Sigmoid colon (tissue), 7 donors: Measurements from ENCODE around the gene NKAP. TPM values are rescaled to one million over a fixed set of nuclear protein-coding genes. Genes with fewer than 3 reads are reported as not detected.

Source experiments
- DNase-seq: peaks from one replicate; pipeline ENCODE4 v3.0.0-alpha.2; 2019
- H3K27ac ChIP-seq, 4 donors: fragments of 200-600 bp; sonication (generic); one replicate each; pipeline ENCODE4 v1.5.1; 2016 to 2019; ENCODE audit warnings: mild to moderate bottlenecking in 1 of 4
- H3K27me3 ChIP-seq, 3 donors: fragments of 200-600 bp; sonication (generic); one replicate each; pipeline ENCODE4 v1.5.1; 2019; ENCODE audit warnings: mild to moderate bottlenecking in 1 of 3
- H3K36me3 ChIP-seq, 4 donors: fragments of 200-600 bp; sonication (generic); one replicate each; pipeline ENCODE4 v1.5.1; 2016 to 2019
- H3K4me1 ChIP-seq, 4 donors: fragments of 200-600 bp; sonication (generic); one replicate each; pipeline ENCODE4 v1.5.1; 2017 to 2019
- H3K4me3 ChIP-seq, 4 donors: fragments of 200-600 bp; sonication (generic); one replicate each; pipeline ENCODE4 v1.5.1; 2017 to 2019; ENCODE audit warnings: mild to moderate bottlenecking in 2 of 4, moderate library complexity in 1 of 4
- H3K9me3 ChIP-seq, 4 donors: fragments of 200-600 bp in 3 of 4; sonication (generic) in 3 of 4; one replicate each; pipeline versions ENCODE4 v1.5.1 to v1.6.1; 2013 to 2019
- EP300 ChIP-seq, 4 donors: sonication (generic); formaldehyde crosslinking; IDR thresholded peaks; one replicate each; pipeline ENCODE4 v1.6.1; 2017; ENCODE audit warnings: antibody characterized with exemption in 4 of 4
- POLR2A ChIP-seq, 2 donors: fragments of 450-650 bp; IDR thresholded peaks; one replicate each; pipeline ENCODE4 v1.6.1; 2016; ENCODE audit warnings: antibody characterized with exemption in 2 of 2, mild to moderate bottlenecking in 2 of 2, moderate library complexity in 2 of 2
- POLR2AphosphoS5 ChIP-seq, 4 donors: sonication (generic); formaldehyde crosslinking; IDR thresholded peaks; one replicate each; pipeline ENCODE4 v1.6.1; 2017; ENCODE audit warnings: antibody characterized with exemption in 4 of 4
- WGBS, 2 donors: extraction: QIAGEN DNeasy Blood & Tissue Kit; methylation state at CpG; one replicate each; pipeline ENCODE4 v1.1.7; 2013; 5-methylcytosine and 5-hydroxymethylcytosine counted together
- intact Hi-C: fragments of 100-400 bp; cut with DNase I; formaldehyde crosslinking; loops from one replicate; pipeline ENCODE4 v1.15.1; 2023
- polyA plus RNA-seq, 3 donors: library from polyadenylated mRNA; stranded (reverse); fragments of 200-250 nt; gene quantifications; one replicate each; pipeline ENCODE4 v1.2.3, GENCODE V29; 2013
- total RNA-seq, 4 donors: library from RNA; depleted of rRNA; stranded (reverse); fragments of >200 nt; gene quantifications; one replicate each; pipeline ENCODE4 v1.1.0, GENCODE V29; 2016
- TF ChIP-seq, protein P1 (sequence below), 4 experiments: fragments of 450-650 bp in 3 of 4; fragments of 200-600 bp in 1 of 4; IDR thresholded peaks; one replicate each; pipeline ENCODE4 v1.5.1; 2016 to 2019; ENCODE audit warnings: antibody characterized with exemption in 4 of 4, mild to moderate bottlenecking in 3 of 4, moderate library complexity in 2 of 4
- donor health status: healthy with polysubstance abuse.
- donor health status: Bipolar disorder and iron deficiency.
- donor health status: healthy.

NKAP gene
- total and polyA plus RNA-seq, 7 donors = 3.6 to 7.8 (median 5.3) TPM

- Histone ChIP-seq H3K27ac (no peak overlapping the region), H3K4me3 (peak overlapping the region in 3 of 4 donors; percentile 14 to 39 (median 35)), H3K27me3 (no peaks in the 10 kb centered on the region), H3K4me1 (peaks cover 0 to 4% (median 0%) of the 10 kb centered on the region in 4 donors), H3K36me3 (no peaks in the 10 kb centered on the region), H3K9me3 (no peaks in the 10 kb centered on the region)
- TF ChIP-seq POLR2AphosphoS5 (IDR thresholded peaks at IDR 0.05) = no peak
- TF ChIP-seq, protein P1, sequence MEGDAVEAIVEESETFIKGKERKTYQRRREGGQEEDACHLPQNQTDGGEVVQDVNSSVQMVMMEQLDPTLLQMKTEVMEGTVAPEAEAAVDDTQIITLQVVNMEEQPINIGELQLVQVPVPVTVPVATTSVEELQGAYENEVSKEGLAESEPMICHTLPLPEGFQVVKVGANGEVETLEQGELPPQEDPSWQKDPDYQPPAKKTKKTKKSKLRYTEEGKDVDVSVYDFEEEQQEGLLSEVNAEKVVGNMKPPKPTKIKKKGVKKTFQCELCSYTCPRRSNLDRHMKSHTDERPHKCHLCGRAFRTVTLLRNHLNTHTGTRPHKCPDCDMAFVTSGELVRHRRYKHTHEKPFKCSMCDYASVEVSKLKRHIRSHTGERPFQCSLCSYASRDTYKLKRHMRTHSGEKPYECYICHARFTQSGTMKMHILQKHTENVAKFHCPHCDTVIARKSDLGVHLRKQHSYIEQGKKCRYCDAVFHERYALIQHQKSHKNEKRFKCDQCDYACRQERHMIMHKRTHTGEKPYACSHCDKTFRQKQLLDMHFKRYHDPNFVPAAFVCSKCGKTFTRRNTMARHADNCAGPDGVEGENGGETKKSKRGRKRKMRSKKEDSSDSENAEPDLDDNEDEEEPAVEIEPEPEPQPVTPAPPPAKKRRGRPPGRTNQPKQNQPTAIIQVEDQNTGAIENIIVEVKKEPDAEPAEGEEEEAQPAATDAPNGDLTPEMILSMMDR (IDR thresholded peaks at IDR 0.05) = peak in 3 of 4 experiments; percentile 15 to 27 (median 18)
- peak; percentile 70 for DNase-seq
- intact Hi-C loops = no loop called here
- WGBS, 2 donors = 9 to 16% methylated on average over 40 of the region's 40 CpGs
Measured at GRCh38 chrX:119887721-119888425, 55.7 kb downstream of the NKAP start.

- no peak for TF ChIP-seq POLR2A (IDR thresholded peaks at IDR 0.05)
- TF ChIP-seq, protein P1 (IDR thresholded peaks at IDR 0.05) = no peak
- no peak for TF ChIP-seq EP300 (IDR thresholded peaks at IDR 0.05)
- TF ChIP-seq POLR2AphosphoS5 (IDR thresholded peaks at IDR 0.05) = no peak
- H3K36me3 ChIP-seq = no peaks in the 10 kb centered on the region
- DNase-seq = peak; percentile 9
- peaks cover 0 to 4% (median 0%) of the 10 kb centered on the region in 4 donors for H3K4me1 ChIP-seq
- no peaks in the 10 kb centered on the region for H3K9me3 ChIP-seq
- H3K27ac ChIP-seq = no peak overlapping the region
- intact Hi-C loops = no loop called here
- 38 to 79% methylated on average over 11 of the region's 11 CpGs for WGBS, 2 donors
- no peaks in the 10 kb centered on the region for H3K27me3 ChIP-seq
- no peak overlapping the region for H3K4me3 ChIP-seq
Measured at GRCh38 chrX:119885554-119886428, 57.8 kb downstream of the NKAP start.

DNA sequence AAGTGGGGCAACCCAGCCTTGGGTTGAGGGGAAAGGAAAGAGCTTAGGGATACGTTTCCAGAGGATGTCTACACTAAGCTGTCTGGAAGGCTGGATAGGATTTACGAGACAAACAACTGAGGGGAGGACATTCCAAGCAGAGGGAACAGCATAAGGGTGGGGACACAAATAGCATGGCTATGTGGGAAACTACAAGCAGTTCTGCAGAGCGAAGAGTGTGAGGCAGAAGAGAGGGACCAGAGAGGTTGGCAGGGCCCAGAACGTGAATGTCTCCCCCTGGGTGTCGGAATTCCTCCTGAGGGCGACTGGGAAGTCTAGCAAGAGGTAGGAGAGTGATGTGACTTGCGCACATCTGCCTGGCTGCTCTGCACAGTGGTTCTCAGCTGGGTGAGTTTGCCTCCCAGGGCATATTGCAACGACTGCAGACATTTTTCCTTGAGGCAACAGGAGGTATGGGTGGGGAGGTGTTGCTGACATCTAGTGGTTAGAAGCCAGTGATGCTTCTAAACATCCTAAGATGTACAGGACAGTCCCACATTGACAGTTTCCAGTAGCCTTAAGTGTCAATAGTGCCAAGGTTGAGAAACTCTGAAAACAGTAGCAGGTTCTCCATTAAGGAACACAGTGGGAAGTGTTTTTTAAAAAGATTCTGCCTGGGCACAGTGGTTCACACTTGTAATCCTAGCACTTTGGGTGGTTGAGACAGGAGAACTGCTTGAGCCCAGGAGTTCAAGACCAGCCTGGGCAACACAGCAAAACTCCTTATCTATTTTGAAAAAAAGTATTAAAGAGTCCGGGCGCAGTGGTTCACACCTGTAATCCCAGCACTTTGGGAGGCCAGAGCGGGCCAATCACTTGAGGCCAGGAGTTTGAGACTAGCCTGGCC, 62.8 kb downstream of the NKAP start:
- TF ChIP-seq POLR2A (IDR thresholded peaks at IDR 0.05) = no peak
- TF ChIP-seq POLR2AphosphoS5 (IDR thresholded peaks at IDR 0.05) = no peak
- no peak for TF ChIP-seq EP300 (IDR thresholded peaks at IDR 0.05)
- TF ChIP-seq, protein P1 (IDR thresholded peaks at IDR 0.05) = peak; percentile 10 to 43 (median 26)
- Histone ChIP-seq H3K27ac (peak overlapping the region in 1 of 4 donors; percentile 14), H3K27me3 (no peaks in the 10 kb centered on the region), H3K36me3 (peaks cover 0 to 15% (median 2%) of the 10 kb centered on the region in 4 donors), H3K9me3 (no peaks in the 10 kb centered on the region), H3K4me3 (no peak overlapping the region), H3K4me1 (no peaks in the 10 kb centered on the region)
- no peak for DNase-seq
- 54 to 67% methylated on average over 11 of the region's 11 CpGs for WGBS, 2 donors
- intact Hi-C loops = no loop called here

DNA sequence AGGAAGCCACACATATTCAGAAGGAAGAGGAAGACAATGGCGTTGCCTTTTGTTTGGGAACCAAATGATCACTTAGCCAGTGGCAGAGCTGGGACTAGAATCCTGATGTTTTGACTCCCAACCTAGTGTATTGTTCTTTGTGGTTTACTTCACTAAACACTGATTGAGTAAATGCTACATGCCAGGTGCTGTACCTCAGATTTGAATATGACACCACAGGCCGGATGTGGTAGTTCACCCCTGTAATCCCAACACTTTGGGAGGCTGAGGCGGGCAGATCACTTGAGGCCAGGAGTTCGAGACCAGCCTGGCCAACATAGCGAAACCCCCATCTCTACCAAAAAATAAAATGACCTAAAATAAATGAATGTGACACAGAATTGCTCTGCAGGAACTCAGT, 63.5 kb downstream of the NKAP start:
- no peak overlapping the region for H3K4me3 ChIP-seq
- DNase-seq = no peak
- H3K4me1 ChIP-seq = no peaks in the 10 kb centered on the region
- H3K27ac ChIP-seq = no peak overlapping the region
- no peaks in the 10 kb centered on the region for H3K27me3 ChIP-seq
- intact Hi-C loops = no loop called here
- H3K36me3 ChIP-seq = peaks cover 0 to 22% (median 3%) of the 10 kb centered on the region in 4 donors
- WGBS, 2 donors = 80 to 83% methylated on average over 5 of the region's 5 CpGs
- no peaks in the 10 kb centered on the region for H3K9me3 ChIP-seq
- TF ChIP-seq POLR2A (IDR thresholded peaks at IDR 0.05) = no peak
